Activated T-helper 17 cell treated with anti-CD3 and anti-CD28 coated beads, Interleukin-2, amount 50 U/mL, for 72 hours (primary cell): ENCODE data around the gene KCP. TPM values are rescaled to one million over a fixed set of nuclear protein-coding genes. Genes with fewer than 3 reads are reported as not detected.
A peak's percentile ranks its signal among the peaks of the same experiment; 100 is the strongest.

Experiments
- ATAC-seq: fragments of 150-1000 bp; cut with Tn5 transposase; replicated peaks from 2 replicates; pipeline ENCODE4 v1.10.0; 2021; ENCODE audit warnings: mild to moderate bottlenecking, moderate library complexity
- H3K27ac Mint-ChIP-seq: one replicate; pipeline ENCODE4 v1.8.0; 2022; ENCODE audit warnings: mixed read lengths
- H3K27me3 Mint-ChIP-seq: one replicate; pipeline ENCODE4 v1.8.0; 2022; ENCODE audit warnings: mixed read lengths
- H3K36me3 Mint-ChIP-seq: one replicate; pipeline ENCODE4 v1.8.0; 2022; ENCODE audit warnings: low read depth, mild to moderate bottlenecking, mixed read lengths
- H3K4me1 Mint-ChIP-seq: one replicate; pipeline ENCODE4 v1.8.0; 2022; ENCODE audit warnings: mixed read lengths
- H3K4me3 Mint-ChIP-seq: one replicate; pipeline ENCODE4 v1.8.0; 2022; ENCODE audit warnings: mild to moderate bottlenecking, mixed read lengths
- H3K9me3 Mint-ChIP-seq: one replicate; pipeline ENCODE4 v1.8.0; 2022; ENCODE audit warnings: mixed read lengths
- total RNA-seq, 2 donors: library from RNA; stranded (reverse); gene quantifications; one replicate each; pipeline ENCODE4 v1.2.3, GENCODE V29; 2022

The KCP gene
- total RNA-seq, 2 donors from 2014 or later = 0.09 to 1.0 TPM

DNA sequence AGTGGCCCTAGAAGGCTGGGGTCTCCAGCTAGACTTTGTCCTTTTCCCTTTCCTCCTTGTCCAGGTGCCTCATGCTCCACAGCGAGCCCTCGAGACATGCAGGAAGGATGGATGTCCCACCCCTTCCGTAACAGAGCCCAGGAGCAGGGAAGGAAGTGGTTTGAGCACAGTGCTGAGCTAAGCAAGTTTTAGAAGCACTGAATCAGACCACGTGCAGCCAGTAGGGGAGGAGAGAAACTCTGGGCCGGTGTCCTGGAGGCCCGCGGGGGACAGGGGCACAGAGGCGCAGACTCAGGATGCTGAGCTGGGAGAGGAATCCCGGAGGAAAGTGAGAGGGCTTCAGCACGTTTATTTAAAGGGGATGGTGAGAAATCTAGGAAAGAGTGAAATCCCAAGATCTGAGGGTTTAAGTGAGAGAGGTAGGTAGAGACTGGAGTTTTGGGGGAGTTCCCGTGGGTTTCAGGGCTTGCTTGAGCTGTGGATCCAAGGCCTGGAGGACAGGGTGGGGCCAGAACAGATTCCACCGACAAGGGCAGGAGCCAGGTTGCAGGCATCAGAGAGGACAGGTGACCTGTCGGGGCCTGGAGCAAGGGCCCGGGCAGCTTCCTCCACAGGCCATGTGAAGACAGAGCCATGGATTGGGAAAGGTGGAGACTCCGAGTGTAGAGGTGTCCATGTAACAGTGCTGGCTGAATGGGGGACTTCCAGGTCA is 22.8 kb upstream of the KCP start:
- H3K4me1 Mint-ChIP-seq = peaks cover 12% of the 10 kb centered on the region
- no peaks in the 10 kb centered on the region for H3K27me3 Mint-ChIP-seq
- H3K9me3 Mint-ChIP-seq = peaks cover 3% of the 10 kb centered on the region
- H3K4me3 Mint-ChIP-seq = peak overlapping the region; percentile 79
- no peaks in the 10 kb centered on the region for H3K36me3 Mint-ChIP-seq
- H3K27ac Mint-ChIP-seq = peak overlapping the region; percentile 85
- peak; percentile 82 for ATAC-seq

DNA sequence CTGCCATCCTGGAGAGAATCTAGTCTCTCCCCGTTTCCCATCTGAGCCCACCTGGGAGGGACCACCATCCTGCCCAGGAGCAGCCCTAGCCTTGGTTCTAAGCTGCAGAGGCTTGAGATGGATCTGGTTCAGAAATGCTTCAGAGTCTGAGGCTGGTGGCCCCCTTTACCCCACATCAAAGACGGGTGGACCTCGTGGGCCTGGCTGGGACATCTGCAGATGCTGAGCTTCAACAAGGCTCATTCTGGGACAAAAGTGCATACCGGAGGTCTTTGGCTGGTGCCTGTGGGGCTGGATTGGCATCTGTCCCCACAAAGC is 22.3 kb upstream of the KCP start:
- H3K27ac Mint-ChIP-seq = peak overlapping the region; percentile 85
- no peaks in the 10 kb centered on the region for H3K27me3 Mint-ChIP-seq
- peak overlapping the region; percentile 79 for H3K4me3 Mint-ChIP-seq
- peaks cover 3% of the 10 kb centered on the region for H3K9me3 Mint-ChIP-seq
- no peaks in the 10 kb centered on the region for H3K36me3 Mint-ChIP-seq
- peaks cover 11% of the 10 kb centered on the region for H3K4me1 Mint-ChIP-seq
- no peak for ATAC-seq

DNA sequence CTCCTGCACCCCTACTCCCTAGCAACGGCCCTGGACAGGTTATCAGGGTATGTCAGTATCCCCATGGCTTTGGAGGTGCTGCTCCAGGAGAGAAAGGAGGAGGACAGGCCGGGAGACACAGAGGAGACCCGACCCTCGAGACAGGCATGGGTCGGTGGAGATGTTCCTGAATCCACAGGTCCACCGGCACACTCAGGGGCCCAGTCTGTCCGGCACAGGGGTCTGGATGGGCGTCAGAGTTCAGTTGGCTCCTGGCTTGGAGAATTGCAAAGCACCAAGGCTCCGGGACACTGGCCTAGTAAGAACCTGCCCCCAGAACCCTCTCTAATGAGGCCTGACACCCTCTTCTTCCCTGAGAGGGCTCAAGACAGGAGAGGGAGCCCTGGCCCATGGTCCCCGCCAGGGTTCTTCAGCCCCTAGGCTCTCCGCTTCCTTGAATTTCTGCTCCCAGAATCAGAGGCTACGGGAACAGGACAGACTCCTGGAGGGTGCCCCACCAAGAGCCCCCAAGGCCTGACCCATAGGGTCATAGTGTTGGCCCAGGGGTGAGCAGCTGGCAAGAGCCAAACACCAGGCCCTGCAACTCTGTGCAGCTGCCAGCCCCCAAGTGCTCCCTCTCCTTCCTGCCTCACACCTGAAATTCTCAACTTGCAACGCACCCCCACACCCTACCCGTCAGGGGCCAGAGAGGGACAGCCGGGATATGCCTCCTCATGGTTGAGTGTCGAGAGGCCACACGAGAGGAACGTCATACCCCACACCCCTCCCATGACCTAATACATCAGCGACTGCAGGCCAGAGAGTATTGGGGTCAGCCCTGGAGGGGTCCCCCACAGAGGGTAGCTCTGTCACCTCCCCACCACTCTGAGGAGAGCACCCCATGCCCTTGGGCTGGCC is 21.7 kb upstream of the KCP start:
- Mint-ChIP-seq H3K27ac (peak overlapping the region; percentile 85), H3K9me3 (peaks cover 3% of the 10 kb centered on the region), H3K27me3 (no peaks in the 10 kb centered on the region), H3K4me3 (peak overlapping the region; percentile 79), H3K36me3 (no peaks in the 10 kb centered on the region), H3K4me1 (peaks cover 9% of the 10 kb centered on the region)
- ATAC-seq = no peak

DNA sequence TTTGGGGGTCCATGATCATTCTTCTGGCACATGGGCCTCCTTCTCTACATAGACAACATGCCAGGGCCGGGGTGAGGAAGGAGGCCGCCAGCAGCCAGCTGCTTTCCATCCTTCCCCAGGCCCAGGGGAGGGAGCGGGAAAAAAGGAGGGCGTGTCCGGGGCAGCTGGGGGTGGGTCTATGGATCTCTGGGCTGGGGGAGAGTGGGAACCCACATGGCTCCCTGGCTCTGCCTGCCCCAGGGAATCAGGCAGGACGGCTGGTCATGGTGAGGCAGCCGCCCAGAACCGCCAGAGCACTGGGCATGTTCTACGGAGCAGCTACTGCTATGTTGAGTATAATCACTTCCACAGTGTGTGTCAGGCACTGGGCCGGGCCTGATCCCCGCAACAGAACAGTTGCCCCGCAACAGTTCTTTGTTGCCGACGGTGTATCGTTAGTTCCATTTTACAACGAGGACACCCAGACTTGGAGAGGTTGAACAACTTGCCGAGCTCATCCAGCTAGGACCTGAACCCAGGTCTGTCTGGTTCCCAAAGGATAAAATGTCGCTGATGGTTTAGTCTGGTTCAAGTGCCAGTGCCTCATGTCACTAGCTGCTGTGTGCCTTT is 20.8 kb upstream of the KCP start:
- no peak overlapping the region for H3K4me3 Mint-ChIP-seq
- no peak for ATAC-seq
- H3K36me3 Mint-ChIP-seq = no peaks in the 10 kb centered on the region
- H3K4me1 Mint-ChIP-seq = peaks cover 7% of the 10 kb centered on the region
- H3K9me3 Mint-ChIP-seq = peaks cover 3% of the 10 kb centered on the region
- no peak overlapping the region for H3K27ac Mint-ChIP-seq
- H3K27me3 Mint-ChIP-seq = no peaks in the 10 kb centered on the region

DNA sequence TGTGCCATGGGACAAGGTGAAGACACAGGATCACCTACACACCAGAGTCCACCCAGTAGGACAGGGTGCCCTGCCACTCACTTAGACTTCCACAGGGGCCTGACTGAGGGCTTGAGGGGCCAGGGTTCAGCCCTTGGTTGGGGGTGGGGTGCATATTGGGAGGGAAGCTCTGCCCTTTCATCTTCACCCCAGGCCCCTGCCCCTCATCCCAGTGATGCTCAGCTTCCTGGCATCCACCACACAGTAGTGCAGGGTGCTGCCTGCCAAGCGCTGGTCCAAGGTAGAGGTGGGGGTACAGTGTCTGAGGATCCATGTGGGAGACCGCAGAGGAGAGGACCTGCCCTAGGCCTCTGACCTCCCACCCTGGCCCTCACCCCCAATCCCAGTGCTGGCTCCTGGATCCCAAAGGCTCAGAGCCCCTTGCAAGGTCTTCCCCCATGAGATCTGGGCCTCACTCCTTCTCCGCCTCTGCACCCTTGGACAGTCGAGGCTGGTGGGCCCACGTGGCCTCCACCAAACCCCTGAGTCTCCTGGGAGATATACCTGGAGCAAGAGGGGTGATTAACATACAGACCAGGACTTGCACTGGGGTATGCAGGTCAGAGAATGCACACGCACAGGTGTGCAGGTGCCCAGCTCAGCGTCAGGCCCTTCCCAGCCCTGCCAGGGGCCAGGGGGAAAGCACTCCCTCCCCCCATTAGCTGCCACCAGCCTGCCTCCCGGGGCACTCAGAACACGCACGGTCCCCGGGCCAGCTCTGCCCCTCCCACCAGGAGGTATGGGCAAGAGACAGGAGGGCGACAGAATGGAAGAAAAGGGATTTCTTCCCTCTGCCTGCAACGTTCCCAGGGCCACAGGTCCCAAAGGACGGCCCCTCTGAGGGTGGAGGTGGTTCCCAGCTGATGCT is 18.6 kb upstream of the KCP start:
- H3K9me3 Mint-ChIP-seq = peaks cover 3% of the 10 kb centered on the region

DNA sequence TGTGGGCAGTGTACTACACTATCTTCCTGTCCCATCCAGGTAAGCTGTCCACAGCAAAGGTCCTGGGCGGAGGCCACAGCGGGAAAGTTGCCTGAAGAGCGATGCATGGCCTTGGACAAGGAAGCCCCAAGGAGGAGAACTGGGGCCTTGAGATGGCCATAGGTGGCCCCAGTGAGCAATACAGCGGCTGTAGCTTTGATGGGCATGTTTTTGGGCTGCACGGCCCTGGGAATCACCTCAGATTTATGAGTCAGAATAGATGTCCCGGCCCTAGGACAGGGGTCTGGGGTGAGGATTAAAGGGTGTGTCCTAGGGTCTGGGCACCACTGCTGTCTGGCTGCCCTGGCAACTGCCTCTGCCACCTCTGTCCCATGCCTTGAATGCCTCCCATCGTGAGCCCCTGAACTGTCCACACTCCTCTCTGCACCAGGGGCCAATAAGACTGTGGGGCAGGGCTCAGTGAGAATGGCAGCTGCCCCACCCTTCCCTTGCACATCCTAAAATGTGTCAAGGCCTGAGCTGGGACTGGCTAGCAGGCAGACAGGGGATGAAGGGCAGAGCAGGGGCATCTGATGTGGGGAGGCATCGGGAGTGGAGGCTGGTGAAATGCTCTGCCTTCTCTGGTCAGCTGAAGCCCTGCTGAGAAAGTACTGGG is 17.8 kb upstream of the KCP start:
- Mint-ChIP-seq H3K4me3 (no peak overlapping the region), H3K4me1 (peaks cover 3% of the 10 kb centered on the region), H3K27ac (no peak overlapping the region), H3K27me3 (no peaks in the 10 kb centered on the region), H3K36me3 (no peaks in the 10 kb centered on the region), H3K9me3 (peaks cover 2% of the 10 kb centered on the region)
- ATAC-seq = no peak

More for the DNA sequence above, 18.6 kb upstream of the KCP start:
- H3K4me1 Mint-ChIP-seq = peaks cover 7% of the 10 kb centered on the region
- H3K27me3 Mint-ChIP-seq = no peaks in the 10 kb centered on the region
- no peaks in the 10 kb centered on the region for H3K36me3 Mint-ChIP-seq
- H3K4me3 Mint-ChIP-seq = no peak overlapping the region
- no peak overlapping the region for H3K27ac Mint-ChIP-seq
- no peak for ATAC-seq

DNA sequence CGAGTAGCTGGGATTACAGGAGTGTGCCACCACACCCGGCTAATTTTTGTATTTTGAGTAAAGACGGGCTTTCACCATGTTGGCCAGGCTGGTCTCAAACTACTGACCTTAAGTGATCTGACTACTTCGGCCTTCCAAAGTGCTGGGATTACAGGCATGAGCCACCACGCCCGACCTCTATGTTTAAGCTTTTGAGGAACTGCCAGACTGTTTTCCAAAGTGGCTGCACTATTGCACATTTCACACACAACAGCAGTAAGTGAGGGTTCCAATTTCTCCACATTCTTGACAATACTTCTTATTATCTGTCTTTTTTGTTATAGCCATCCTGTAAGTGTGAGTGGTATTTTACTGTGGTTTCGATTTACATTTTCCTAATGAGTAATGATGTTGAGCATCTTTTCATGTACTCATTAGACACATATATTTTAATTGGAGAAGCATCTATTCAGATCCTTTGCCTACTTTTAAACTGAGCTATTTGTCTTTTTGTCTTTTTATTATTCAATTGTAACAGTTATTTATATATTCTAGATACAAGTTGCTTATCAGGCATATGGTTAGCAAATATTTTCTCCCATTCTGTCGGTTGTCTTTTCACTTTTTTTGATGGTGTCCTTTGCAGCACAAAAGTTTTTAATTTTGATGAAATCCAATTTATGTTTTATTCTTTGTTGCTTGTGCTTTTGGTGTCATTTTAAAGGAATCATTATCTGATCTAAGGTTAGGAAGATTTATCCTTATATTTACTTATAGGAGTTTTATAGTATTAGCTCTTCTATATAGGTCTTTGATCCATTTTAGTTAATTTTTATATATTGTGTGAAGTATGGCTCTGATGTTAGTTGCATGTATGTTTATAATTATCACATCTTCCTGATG is 14.4 kb upstream of the KCP start:
- Mint-ChIP-seq H3K36me3 (no peaks in the 10 kb centered on the region), H3K9me3 (no peaks in the 10 kb centered on the region), H3K27me3 (peaks cover 8% of the 10 kb centered on the region), H3K27ac (no peak overlapping the region), H3K4me3 (no peak overlapping the region), H3K4me1 (no peaks in the 10 kb centered on the region)
- no peak for ATAC-seq

DNA sequence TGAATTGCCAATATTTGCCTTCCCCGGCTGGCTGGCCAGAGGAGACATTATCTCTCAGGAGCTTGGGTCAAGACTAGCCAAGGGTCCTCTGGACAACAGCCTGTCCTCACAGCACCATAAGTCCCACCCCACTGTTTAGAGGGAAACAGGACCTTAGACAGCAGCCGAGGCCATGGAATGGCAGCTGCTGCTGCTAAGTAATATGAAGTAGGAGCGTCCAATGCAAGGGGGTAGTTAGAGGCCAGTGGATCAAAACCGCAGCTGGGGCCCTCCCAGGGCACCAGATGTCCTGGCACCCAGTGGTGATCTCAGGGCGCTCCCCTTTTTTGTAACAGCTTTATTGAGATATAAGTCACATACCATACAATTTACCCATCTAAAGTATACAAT is 12.9 kb upstream of the KCP start:
- Mint-ChIP-seq H3K4me1 (no peaks in the 10 kb centered on the region), H3K36me3 (no peaks in the 10 kb centered on the region), H3K9me3 (no peaks in the 10 kb centered on the region), H3K27ac (no peak overlapping the region), H3K4me3 (no peak overlapping the region), H3K27me3 (peaks cover 8% of the 10 kb centered on the region)
- no peak for ATAC-seq

DNA sequence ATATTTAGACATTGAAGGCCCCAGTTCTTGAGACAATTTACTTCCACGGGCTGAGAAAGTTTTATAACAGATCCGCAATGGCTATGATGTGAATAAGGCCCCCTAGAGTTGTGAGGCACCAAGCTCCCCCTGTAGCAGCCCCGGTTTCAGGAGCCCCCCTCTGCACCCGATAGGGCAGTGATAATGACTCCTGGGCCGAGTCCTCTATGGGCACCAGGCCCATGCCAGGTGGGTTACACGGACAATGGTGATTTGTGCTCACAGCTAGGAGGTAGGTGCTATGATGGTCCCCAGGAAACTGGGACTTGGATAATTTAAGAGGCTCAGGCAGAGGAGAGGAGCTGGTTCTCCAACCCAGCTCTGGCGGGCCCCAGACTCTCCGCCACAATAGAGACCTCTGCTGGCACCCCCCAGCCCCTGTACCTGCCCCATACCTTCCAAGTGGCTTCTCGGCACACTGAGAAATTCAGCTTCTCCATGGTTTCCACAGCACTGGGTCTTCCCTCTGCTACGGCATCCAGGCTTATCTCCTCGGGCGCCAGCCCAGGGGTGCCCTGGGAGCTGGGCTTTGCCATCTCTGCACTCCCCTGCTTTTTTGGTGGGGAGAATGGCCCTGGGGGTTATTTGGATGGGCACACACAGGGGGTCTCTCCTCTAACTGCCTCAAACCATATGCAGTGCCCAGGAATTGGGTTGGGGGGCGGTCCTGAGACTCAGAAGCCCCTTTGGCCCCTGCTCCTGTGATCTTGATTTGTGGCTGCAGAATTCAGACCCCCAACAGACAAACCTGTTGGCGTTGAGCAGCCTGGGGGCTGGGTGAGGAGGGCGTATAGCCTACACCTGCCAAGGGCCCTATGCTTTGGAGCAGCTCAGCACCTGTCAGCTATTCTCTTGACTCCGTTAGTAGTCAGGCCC is 12.2 kb upstream of the KCP start:
- Mint-ChIP-seq H3K4me3 (no peak overlapping the region), H3K9me3 (no peaks in the 10 kb centered on the region), H3K36me3 (no peaks in the 10 kb centered on the region), H3K27ac (no peak overlapping the region), H3K4me1 (no peaks in the 10 kb centered on the region), H3K27me3 (peaks cover 8% of the 10 kb centered on the region)
- ATAC-seq = no peak

DNA sequence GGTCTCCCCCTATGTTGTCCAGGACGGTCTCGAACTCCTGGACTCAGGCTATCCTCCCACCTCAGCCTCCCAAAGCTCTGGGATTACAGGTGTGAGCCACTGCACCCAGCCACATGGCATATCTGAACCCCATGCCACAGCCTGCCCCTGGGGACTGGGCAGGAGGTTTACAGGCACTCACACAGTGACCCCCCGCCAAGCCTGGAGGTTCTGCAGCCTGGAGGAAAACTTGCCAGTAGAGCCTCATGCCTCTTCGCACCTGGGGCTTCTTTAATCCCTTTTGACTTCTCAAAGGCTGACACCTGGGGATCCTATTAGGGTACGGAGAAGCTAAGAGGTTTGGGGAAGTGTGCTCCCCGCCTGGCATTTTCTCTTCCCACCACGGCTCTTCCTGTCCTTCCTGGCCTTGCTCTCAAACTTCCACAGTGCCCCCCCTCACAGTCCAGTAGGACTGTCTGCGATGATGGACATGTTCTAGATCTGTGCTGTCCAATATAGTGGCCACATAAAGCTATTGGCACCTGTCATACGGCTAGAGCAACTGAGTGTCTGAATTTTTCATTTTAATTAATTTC is 11.4 kb upstream of the KCP start:
- H3K4me1 Mint-ChIP-seq = no peaks in the 10 kb centered on the region
- no peak overlapping the region for H3K4me3 Mint-ChIP-seq
- no peaks in the 10 kb centered on the region for H3K36me3 Mint-ChIP-seq
- no peaks in the 10 kb centered on the region for H3K9me3 Mint-ChIP-seq
- ATAC-seq = no peak
- peaks cover 8% of the 10 kb centered on the region for H3K27me3 Mint-ChIP-seq
- H3K27ac Mint-ChIP-seq = no peak overlapping the region

DNA sequence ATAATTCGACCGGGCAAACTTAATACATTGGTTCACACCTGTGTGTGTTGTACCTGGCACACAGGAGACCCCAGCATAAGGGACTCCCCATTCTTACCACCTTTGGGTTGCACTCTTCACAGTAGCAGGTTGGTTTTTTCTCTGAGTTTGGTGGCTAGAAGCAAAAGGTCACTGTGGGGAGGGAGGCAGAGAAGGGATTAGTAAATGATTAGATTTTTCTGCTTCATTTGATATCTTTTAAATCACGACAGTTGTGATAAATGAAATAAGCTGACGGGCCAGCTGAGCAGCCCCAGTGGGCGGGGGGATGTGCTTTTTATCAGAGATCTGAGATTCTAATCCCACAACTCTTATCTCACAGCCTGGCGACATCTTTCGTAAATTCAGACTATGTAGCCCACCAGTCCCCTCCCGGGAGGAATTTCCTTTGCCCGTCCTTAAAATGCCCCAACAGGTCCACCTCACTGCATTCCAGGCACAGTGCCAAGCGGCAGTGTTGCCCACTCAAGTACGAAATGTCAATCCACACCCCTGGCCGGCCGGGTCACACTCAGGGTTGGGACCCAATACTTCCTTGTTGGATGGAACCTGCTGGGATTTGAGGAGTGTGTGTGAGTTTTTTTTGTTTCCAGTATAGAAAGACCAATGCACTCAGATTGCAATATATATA is 10.5 kb upstream of the KCP start:
- Mint-ChIP-seq H3K9me3 (no peaks in the 10 kb centered on the region), H3K36me3 (no peaks in the 10 kb centered on the region), H3K27me3 (peaks cover 8% of the 10 kb centered on the region), H3K4me3 (no peak overlapping the region), H3K4me1 (no peaks in the 10 kb centered on the region), H3K27ac (no peak overlapping the region)
- ATAC-seq = no peak
